UCSD-AML1 (cell line): ENCODE results near the gene GTPBP2.
A peak's percentile ranks its signal among the peaks of the same experiment; 100 is the strongest.
"Not testable (repeated sequence)": the region's sequence is repeated elsewhere in the genome, so short reads cannot be mapped to it uniquely, and the experiment has no call there.

Experiments used
- DNase-seq: peaks from one replicate; lab custom pipeline; 2025; ENCODE audit not compliant: unreplicated experiment; lab: John Stamatoyannopoulos, UW

GTPBP2 gene

GRCh38 chr6:43658161-43658560 lies 29.1 kb upstream of the GTPBP2 start:
- no peak for DNase-seq

- no peak for DNase-seq
Observed at GRCh38 chr6:43657221-43657802, 28.2 kb upstream of the GTPBP2 start.

- not testable (repeated sequence) for DNase-seq
Observed at GRCh38 chr6:43652822-43653221, 23.8 kb upstream of the GTPBP2 start.

- DNase-seq, result no peak
Observed at GRCh38 chr6:43648248-43648647, 19.2 kb upstream of the GTPBP2 start.

- no peak for DNase-seq
Observed at GRCh38 chr6:43647613-43648012, 18.5 kb upstream of the GTPBP2 start.

- DNase-seq, result no peak
Observed at GRCh38 chr6:43645613-43645964, 16.5 kb upstream of the GTPBP2 start.

GRCh38 chr6:43644940-43645612 lies 16.0 kb upstream of the GTPBP2 start, which contains the start of gene RSPH9:
Gene RSPH9 (plus strand): TSS chr6:43645036. CDS start chr6:43645099, 63 bp downstream.
- no peak for DNase-seq

- peak; percentile 17 for DNase-seq
Observed at GRCh38 chr6:43639984-43640800, 11.1 kb upstream of the GTPBP2 start.

GRCh38 chr6:43636308-43636659 lies 7.2 kb upstream of the GTPBP2 start:
- no peak for DNase-seq

GRCh38 chr6:43635387-43636307 lies 6.6 kb upstream of the GTPBP2 start, which contains the start of gene MAD2L1BP:
Gene MAD2L1BP (plus strand): TSS chr6:43635840. CDS start chr6:43635876, 36 bp downstream.
- peak; percentile 89 for DNase-seq

- no peak for DNase-seq
Observed at GRCh38 chr6:43634702-43635303, 5.7 kb upstream of the GTPBP2 start.

GRCh38 chr6:43633002-43633401 lies 3.9 kb upstream of the GTPBP2 start:
- DNase-seq, result not testable (repeated sequence)

- peak; percentile 36 for DNase-seq
Observed at GRCh38 chr6:43630980-43631619, 2.0 kb upstream of the GTPBP2 start.

- DNase-seq, result peak; percentile 94
Observed at GRCh38 chr6:43629505-43630300, 639 bp upstream of the GTPBP2 start.

GRCh38 chr6:43628393-43629103 lies 516 bp downstream of the GTPBP2 start:
- DNase-seq, result peak; percentile 66

- peak; percentile 54 for DNase-seq
Observed at GRCh38 chr6:43627008-43627825, 1.8 kb downstream of the GTPBP2 start.

GRCh38 chr6:43625393-43625992 lies 3.6 kb downstream of the GTPBP2 start:
- DNase-seq, result no peak
